ENCODE results near the gene HCN2.

Gene HCN2

GRCh38 chr19:589693-590395, at the start of gene HCN2:
HCN2 (plus strand) TSS chr19:589881; CDS start chr19:589946, 65 bp downstream.
- no peak for DNase-seq
- in situ Hi-C loops (cut with HindIII; ENCODE audit: low pct_ligation_motif_present, low pct_unique_long_range_greater_than_20kb, low sequenced_read_pairs), result no loop called here

DNA sequence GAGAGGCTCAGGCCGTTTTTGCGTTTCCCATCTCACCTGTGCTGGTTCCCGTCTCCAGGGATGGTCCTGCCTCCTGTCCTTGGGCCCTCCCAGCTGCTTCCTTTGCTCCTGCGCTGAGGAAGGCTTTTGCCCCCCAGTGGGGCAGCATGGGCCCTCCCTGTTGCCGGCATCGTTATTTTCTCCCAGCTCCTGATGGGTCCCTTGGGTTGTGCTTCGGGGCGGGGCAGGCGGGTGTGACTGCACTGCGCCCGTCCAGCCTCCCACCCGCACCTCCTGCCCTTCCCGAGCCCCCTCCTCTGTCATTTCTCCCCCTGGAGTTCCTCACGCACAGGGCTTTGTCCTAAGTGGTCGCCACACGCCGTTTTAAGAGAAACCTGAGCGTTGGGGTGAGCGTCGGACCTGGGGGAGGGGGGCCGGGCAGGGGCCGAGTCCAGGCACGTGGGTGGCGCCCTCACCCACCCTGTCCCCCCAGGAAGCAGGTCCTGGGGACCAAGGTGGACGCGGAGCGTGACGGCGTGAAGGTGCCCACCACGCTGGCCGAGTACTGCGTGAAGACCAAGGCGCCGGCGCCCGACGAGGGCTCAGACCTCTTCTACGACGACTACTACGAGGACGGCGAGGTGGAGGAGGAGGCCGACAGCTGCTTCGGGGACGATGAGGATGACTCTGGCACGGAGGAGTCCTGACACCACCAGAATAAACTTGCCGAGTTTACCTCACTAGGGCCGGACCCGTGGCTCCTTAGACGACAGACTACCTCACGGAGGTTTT, 48.6 kb upstream of the HCN2 start:
- no peak for DNase-seq
- in situ Hi-C loops (cut with HindIII; ENCODE audit: low pct_ligation_motif_present, low pct_unique_long_range_greater_than_20kb, low sequenced_read_pairs), result no loop called here

DNA sequence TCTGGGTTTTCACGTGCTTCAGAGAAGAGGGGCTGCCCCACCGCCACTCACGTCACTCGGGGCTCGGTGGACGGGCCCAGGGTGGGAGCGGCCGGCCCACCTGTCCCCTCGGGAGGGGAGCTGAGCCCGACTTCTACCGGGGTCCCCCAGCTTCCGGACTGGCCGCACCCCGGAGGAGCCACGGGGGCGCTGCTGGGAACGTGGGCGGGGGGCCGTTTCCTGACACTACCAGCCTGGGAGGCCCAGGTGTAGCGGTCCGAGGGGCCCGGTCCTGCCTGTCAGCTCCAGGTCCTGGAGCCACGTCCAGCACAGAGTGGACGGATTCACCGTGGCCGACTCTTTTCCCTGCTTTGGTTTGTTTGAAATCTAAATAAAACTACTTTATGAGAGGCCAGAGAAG, 48.0 kb upstream of the HCN2 start:
- DNase-seq, result no peak
- in situ Hi-C loops (cut with HindIII; ENCODE audit: low pct_ligation_motif_present, low pct_unique_long_range_greater_than_20kb, low sequenced_read_pairs), result no loop called here

DNA sequence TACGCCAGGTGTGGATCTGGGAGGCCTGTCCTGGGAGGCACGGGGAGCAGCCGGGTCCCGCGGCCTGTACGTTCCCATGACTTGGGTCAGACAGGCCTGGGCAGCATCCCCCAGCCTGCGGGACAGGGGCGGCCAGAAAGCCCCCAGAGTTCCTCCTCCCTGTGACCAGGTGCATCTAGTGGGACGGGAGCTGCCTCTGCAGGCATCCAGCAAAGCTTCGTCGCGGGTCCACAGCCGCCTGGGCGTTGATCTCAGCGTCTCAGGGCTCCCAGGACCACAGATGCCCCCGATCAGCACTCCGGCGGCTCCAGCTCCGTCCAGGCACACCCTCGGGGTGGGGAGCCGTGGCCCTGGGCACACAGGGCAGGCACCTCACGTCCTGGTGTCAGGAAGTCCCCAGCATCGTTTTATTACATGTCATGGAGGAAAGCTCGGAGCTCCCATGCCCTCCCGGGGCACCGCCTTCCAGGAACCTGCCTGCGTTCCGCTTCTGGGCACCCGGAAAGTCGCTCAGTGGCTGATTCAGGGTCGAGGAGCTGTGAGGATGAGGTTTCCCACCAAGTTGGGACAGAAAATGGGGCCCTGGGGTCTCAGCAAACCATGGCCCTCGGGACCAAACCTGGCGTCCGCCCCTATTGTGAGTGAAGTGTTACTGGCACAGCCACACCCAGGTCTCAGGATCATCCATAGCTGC, 47.4 kb upstream of the HCN2 start:
- DNase-seq, result no peak
- in situ Hi-C loops (cut with HindIII; ENCODE audit: low pct_ligation_motif_present, low pct_unique_long_range_greater_than_20kb, low sequenced_read_pairs), result no loop called here

GRCh38 chr19:543910-544608, 45.6 kb upstream of the HCN2 start, which contains the start of gene GZMM:
GZMM (plus strand) TSS chr19:544053; CDS start chr19:544072, 19 bp downstream.
- in situ Hi-C loops (cut with HindIII; ENCODE audit: low pct_ligation_motif_present, low pct_unique_long_range_greater_than_20kb, low sequenced_read_pairs), result no loop called here
- no peak for DNase-seq

GRCh38 chr19:547117-547516, 42.6 kb upstream of the HCN2 start:
- in situ Hi-C loops (cut with HindIII; ENCODE audit: low pct_ligation_motif_present, low pct_unique_long_range_greater_than_20kb, low sequenced_read_pairs), result no loop called here
- DNase-seq, result no peak

DNA sequence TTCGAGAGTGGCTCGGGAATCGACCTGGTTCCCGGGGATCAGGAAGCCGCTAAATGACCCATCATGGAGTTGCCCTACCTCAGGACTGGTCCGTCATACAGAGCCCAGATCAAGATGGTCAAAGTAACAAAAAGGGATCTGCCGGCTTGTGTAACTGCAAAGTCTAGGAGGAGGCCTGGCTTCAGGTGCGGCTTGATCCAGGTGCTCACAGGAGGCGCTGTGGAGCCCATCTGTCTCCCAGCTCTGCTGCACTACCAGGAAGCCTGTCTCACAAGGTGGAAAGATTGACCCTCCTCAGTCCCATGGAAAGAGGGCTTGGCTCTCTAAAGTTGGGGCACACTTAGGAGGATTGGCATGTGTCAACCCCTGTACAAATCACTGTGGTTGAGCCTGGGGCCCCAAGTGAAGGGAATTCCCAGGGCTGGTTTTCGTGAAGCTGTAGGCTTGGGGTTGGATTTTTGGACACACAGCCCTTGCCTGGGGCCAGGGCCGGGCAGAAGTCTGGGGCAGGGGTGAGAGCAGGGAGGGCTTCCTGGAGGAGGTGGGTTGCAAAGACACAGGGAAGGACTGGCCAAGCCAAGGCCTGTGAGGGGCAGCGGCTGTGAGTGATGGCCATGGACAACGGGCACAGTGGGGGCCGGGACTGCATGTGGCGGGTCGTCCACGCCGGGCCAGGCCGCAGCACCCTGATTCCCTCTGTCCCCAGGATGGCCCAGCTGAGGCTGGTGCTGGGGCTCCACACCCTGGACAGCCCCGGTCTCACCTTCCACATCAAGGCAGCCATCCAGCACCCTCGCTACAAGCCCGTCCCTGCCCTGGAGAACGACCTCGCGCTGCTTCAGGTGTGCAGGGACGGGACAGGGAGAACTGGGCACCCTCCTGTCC, 41.6 kb upstream of the HCN2 start:
- in situ Hi-C loops (cut with HindIII; ENCODE audit: low pct_ligation_motif_present, low pct_unique_long_range_greater_than_20kb, low sequenced_read_pairs), result no loop called here
- DNase-seq, result no peak

DNA sequence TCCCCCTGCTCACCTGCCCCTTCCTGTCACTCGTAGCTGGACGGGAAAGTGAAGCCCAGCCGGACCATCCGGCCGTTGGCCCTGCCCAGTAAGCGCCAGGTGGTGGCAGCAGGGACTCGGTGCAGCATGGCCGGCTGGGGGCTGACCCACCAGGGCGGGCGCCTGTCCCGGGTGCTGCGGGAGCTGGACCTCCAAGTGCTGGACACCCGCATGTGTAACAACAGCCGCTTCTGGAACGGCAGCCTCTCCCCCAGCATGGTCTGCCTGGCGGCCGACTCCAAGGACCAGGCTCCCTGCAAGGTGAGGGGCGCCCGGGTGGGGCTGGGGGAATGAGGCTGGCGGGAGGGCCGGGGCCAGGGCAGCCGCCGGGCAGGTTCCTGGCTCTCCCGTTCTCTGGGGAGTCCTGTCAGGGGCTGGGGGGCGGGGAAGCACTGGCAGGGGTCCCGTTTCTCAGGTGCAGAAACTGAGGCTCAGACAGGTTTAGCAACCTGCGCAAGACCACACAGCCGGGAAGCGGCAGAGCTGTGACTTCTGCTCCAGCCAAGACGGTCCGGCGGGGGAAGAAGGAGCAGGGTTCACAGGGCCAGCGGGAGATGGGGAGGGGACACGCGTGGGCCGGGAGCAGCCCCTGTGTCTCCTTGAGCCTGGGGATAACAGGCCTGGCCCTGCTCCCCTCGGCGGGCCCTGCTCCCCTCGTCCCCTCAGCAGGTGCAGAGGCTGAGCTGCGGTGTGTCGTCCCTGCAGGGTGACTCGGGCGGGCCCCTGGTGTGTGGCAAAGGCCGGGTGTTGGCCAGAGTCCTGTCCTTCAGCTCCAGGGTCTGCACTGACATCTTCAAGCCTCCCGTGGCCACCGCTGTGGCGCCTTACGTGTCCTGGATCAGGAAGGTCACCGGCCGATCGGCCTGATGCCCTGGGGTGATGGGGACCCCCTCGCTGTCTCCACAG, 40.5 kb upstream of the HCN2 start:
- no peak for DNase-seq
- in situ Hi-C loops (cut with HindIII; ENCODE audit: low pct_ligation_motif_present, low pct_unique_long_range_greater_than_20kb, low sequenced_read_pairs), result no loop called here

DNA sequence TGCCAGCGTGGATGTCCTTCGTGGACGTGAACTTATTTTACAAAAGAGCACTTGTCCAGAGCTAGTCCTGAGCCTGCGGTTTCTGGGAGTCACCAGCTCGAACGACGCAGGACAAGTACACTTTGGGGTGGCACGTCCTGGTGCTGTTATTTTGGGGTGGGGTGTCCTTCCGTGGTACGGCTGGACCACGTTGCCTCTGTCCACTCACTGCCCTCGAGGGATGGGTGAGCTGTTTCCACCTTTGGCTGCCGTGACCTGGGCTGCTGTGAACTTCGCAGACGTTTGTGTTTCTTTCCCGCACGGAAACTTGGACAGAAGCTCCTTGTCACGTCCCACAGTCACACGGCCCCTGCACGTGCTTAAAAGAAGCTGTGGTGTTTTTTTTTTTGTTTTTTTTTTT, 34.9 kb upstream of the HCN2 start:
- no peak for DNase-seq
- in situ Hi-C loops (cut with HindIII; ENCODE audit: low pct_ligation_motif_present, low pct_unique_long_range_greater_than_20kb, low sequenced_read_pairs), result no loop called here

- DNase-seq, result no peak
Measured at GRCh38 chr19:555474-555808, 34.2 kb upstream of the HCN2 start.

GRCh38 chr19:556611-557382, 32.9 kb upstream of the HCN2 start:
- DNase-seq, result no peak
- in situ Hi-C loops (cut with HindIII; ENCODE audit: low pct_ligation_motif_present, low pct_unique_long_range_greater_than_20kb, low sequenced_read_pairs), result no loop called here

More at GRCh38 chr19:555474-555808, 34.2 kb upstream of the HCN2 start:
- in situ Hi-C loops (cut with HindIII; ENCODE audit: low pct_ligation_motif_present, low pct_unique_long_range_greater_than_20kb, low sequenced_read_pairs), result no loop called here

DNA sequence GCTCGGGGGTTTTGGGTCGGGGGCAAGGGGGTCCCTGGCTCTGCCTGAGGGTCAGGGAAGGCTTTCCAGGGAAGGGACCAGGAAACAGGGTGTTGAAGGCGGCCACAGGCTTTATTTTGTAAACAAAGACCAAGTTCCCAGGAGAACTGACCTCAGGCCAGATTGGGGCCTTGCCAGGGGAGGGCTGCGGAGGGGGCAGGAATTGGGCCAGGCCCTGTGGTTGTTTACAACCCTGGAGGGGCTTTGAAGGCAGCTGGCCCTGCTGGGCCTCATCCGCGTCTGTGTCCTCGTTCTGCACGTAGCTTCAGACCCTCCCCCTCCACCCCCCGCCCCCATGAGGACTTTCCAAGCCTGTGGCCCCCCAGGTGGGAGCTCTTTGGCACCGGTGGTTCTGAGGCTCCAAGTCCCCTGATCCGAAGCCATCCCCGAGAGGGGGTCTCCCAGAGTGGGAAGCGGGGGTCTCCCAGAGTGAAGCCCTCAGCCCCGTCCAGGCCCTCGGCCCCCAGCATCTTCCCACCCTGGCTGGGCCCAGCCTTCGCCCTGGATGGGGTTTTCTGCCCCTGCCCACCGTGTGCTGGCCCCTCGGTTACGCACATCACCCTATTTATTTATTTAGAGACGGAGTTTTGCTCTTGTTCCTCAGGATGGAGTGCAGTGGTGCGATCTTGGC, 30.8 kb upstream of the HCN2 start:
- DNase-seq, result no peak

GRCh38 chr19:560121-560520, 29.6 kb upstream of the HCN2 start:
- in situ Hi-C loops (cut with HindIII; ENCODE audit: low pct_ligation_motif_present, low pct_unique_long_range_greater_than_20kb, low sequenced_read_pairs), result no loop called here
- DNase-seq, result no peak

More for the DNA sequence above, 30.8 kb upstream of the HCN2 start:
- in situ Hi-C loops (cut with HindIII; ENCODE audit: low pct_ligation_motif_present, low pct_unique_long_range_greater_than_20kb, low sequenced_read_pairs), result no loop called here

DNA sequence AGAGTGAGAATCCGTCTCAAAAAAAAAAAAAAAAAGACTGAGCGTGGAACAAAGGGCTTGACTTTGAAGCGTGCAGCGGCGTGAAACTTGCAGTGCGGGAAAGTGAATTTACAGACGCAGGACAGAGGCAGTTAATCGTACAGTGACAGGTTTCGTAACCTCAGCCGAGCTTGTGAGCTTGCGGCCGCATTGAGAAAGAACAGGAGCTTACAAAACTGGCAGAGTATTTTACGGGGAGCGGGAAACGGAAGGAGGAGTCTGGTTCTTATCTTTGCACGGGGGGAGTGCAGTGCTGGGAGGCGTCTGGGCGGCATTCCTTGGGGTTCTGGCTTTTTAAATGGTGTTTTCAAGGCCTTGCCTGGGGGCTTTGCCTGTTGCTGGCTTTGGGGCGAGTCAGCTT, 23.3 kb upstream of the HCN2 start:
- in situ Hi-C loops (cut with HindIII; ENCODE audit: low pct_ligation_motif_present, low pct_unique_long_range_greater_than_20kb, low sequenced_read_pairs), result no loop called here
- no peak for DNase-seq

- DNase-seq, result no peak
- in situ Hi-C loops (cut with HindIII; ENCODE audit: low pct_ligation_motif_present, low pct_unique_long_range_greater_than_20kb, low sequenced_read_pairs), result no loop called here
Measured at GRCh38 chr19:566844-567243, 22.8 kb upstream of the HCN2 start.

- in situ Hi-C loops (cut with HindIII; ENCODE audit: low pct_ligation_motif_present, low pct_unique_long_range_greater_than_20kb, low sequenced_read_pairs), result no loop called here
- DNase-seq, result no peak
Measured at GRCh38 chr19:567296-567900, 22.3 kb upstream of the HCN2 start.

Measured in ACHN (cell line).